Measurements from ENCODE around the gene MRNIP.

Gene MRNIP

GRCh38 chr5:179885491-179886090, 27.0 kb upstream of the MRNIP start:
- TF ChIP-seq, protein P1, sequence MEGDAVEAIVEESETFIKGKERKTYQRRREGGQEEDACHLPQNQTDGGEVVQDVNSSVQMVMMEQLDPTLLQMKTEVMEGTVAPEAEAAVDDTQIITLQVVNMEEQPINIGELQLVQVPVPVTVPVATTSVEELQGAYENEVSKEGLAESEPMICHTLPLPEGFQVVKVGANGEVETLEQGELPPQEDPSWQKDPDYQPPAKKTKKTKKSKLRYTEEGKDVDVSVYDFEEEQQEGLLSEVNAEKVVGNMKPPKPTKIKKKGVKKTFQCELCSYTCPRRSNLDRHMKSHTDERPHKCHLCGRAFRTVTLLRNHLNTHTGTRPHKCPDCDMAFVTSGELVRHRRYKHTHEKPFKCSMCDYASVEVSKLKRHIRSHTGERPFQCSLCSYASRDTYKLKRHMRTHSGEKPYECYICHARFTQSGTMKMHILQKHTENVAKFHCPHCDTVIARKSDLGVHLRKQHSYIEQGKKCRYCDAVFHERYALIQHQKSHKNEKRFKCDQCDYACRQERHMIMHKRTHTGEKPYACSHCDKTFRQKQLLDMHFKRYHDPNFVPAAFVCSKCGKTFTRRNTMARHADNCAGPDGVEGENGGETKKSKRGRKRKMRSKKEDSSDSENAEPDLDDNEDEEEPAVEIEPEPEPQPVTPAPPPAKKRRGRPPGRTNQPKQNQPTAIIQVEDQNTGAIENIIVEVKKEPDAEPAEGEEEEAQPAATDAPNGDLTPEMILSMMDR (IDR thresholded peaks at IDR 0.05), result no peak

DNA sequence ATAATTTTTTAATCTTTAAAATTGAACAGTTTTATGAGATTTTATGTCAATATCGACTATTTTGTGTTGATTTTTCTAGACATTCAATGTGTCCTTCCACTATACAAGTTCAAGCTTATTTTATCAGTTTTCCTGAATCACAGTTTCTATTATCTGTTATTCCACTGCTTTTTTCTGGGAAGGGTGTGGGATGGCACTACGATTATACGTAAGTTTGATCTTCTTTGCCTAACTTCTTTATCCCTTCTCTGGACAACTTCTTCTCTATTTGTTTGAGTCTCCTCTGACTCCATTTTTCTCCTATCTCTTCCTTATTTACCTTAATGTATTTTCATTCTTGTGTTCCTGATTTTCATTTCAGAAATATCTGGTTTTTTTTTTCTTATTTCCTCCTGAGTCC, 24.5 kb upstream of the MRNIP start:
- TF ChIP-seq, protein P1 (IDR thresholded peaks at IDR 0.05), result no peak

- TF ChIP-seq, protein P1 (IDR thresholded peaks at IDR 0.05), result no peak
Measured at GRCh38 chr5:179882338-179882737, 23.7 kb upstream of the MRNIP start.

DNA sequence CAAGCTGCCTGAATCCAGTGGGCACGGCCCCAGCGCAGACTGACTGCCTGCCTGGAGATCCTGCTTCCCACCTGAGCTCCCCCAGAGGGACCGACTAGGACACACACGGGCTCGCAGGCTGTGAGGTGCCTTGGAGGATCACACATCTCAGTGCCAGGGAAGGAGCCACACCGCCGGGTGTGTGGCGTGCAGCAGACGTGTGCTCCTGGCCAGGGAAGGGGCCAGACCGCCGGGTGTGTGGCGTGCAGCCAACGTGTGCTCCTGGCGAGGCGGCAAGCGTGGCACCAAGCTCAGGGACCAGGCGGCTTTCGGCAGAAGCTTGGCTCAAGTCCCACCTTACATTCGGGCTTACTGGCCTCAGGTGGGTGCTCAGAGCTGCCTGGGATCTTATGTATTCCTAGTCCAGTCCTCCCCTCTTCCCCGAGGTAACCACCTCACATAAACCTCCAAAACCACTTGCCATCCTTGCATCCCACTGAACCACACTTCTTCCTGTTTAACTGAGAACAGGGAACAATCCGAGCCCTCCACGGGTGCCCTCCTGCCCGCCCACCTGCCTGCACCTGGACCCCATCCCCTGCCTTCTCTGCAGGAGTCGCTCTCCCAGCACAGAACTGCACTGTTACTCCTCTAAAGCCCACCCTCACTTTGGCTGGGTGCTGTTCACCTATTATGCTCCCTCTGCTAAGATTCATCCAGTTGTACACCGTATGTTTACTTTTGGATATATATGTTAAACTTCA, 22.4 kb upstream of the MRNIP start:
- TF ChIP-seq, protein P1 (IDR thresholded peaks at IDR 0.05), result no peak

DNA sequence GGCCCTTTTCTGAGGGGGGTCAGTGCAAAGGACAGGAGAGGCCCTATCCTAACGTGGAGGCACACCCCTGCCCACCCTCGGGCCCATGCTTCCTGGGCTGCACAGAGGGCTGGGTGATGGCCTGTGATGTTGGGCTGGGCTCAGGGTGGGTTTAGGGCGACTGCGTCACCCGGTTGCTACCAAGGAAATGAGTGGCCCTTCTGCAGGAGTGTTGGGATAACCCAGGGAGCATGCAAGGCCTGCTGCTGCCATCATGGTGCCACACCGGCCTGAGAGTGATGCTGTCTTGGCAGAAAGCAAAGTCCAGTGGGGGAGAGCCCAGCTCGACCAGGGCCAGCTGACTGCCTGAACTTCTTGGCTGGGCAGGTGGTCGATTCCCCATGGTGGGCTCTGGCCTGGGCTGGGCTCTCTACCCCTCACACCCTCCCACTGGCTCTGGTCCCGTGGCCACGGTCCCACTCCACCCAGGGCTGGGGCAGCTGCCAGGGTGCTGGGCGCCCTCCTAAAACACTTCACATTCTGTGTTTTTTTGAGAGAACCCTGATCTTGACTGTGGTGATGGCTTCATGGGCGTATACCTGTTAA, 21.5 kb upstream of the MRNIP start:
- TF ChIP-seq, protein P1 (IDR thresholded peaks at IDR 0.05), result no peak

DNA sequence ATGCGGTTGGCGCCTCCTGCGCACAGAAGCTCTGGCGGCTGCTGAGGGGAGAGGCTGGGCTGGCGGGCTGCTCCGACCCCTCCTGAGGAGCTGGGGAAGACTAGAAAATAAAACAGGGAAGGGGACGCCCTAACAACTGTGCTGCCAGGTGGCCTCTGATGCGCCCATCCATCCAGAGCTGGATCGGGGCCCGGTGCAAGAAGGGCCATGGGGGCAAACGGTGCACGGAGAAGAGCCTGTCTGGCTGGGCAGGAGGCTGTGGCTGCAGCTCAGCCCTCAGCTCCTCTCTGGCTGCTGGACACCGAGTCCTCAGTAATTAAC, 21.0 kb upstream of the MRNIP start:
- TF ChIP-seq, protein P1 (IDR thresholded peaks at IDR 0.05), result no peak

GRCh38 chr5:179879003-179879689, 20.5 kb upstream of the MRNIP start:
- TF ChIP-seq, protein P1 (IDR thresholded peaks at IDR 0.05), result no peak
